ENCODE data around the gene CHD1L. TPM values are rescaled to one million over a fixed set of nuclear protein-coding genes. Genes with fewer than 3 reads are reported as not detected.
A peak's percentile ranks its signal among the peaks of the same experiment; 100 is the strongest.

The CHD1L gene
- total and polyA plus RNA-seq, 2 of the 13 experiments (the other 11 are each of a cell fraction or from before 2014, with no cell fraction given): 74.3 to 111 TPM

DNA sequence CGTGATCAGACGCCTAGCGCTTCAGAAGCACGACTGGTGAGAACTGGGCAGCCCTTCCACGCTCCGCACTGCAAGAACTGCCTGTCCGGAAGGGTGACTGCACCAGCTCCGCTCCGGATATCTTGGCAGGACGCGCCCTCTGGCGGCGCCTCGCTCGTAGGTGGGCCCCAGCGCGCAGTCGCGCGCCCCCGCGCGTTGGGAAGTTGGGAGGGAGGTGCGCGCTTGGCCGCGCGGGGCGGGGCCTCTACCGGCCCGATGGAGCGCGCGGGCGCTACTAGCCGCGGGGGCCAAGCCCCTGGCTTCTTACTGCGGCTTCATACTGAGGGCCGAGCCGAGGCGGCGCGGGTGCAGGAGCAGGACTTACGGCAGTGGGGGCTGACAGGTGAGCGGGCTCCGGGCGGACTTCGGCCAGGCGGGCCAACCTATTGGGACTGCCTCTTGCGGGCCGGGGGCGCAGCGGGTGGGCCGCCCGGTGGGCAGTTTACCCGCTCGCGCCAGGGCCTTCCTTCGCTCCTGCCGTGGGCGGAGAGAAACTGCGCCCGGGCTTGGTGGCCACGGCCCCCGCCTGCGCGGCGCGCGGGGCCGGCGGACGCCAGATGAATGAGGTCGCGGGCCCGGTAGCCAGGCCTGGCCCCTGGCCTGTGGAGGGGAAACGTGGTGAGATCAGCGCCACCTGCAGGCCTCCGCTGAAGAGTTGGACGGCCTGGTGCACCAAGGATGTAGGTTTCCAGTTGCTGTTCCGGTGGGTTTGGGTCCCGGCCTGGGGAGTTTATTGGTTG, at the start of gene CHD1L (continued):
- TF ChIP-seq, protein P1, sequence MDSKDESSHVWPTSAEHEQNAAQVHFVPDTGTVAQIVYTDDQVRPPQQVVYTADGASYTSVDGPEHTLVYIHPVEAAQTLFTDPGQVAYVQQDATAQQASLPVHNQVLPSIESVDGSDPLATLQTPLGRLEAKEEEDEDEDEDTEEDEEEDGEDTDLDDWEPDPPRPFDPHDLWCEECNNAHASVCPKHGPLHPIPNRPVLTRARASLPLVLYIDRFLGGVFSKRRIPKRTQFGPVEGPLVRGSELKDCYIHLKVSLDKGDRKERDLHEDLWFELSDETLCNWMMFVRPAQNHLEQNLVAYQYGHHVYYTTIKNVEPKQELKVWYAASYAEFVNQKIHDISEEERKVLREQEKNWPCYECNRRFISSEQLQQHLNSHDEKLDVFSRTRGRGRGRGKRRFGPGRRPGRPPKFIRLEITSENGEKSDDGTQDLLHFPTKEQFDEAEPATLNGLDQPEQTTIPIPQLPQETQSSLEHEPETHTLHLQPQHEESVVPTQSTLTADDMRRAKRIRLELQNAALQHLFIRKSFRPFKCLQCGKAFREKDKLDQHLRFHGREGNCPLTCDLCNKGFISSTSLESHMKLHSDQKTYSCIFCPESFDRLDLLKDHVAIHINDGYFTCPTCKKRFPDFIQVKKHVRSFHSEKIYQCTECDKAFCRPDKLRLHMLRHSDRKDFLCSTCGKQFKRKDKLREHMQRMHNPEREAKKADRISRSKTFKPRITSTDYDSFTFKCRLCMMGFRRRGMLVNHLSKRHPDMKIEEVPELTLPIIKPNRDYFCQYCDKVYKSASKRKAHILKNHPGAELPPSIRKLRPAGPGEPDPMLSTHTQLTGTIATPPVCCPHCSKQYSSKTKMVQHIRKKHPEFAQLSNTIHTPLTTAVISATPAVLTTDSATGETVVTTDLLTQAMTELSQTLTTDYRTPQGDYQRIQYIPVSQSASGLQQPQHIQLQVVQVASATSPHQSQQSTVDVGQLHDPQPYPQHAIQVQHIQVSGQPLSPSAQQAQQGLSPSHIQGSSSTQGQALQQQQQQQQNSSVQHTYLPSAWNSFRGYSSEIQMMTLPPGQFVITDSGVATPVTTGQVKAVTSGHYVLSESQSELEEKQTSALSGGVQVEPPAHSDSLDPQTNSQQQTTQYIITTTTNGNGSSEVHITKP (CRISPR knock-in tag; IDR thresholded peaks at IDR 0.05; ENCODE audit: low read depth): no peak; the same call in 1 of the 2 replicates
- TF ChIP-seq ZNF589 (CRISPR knock-in tag; conservative IDR thresholded peaks at IDR 0.05): no peak
- TF ChIP-seq, protein P2, sequence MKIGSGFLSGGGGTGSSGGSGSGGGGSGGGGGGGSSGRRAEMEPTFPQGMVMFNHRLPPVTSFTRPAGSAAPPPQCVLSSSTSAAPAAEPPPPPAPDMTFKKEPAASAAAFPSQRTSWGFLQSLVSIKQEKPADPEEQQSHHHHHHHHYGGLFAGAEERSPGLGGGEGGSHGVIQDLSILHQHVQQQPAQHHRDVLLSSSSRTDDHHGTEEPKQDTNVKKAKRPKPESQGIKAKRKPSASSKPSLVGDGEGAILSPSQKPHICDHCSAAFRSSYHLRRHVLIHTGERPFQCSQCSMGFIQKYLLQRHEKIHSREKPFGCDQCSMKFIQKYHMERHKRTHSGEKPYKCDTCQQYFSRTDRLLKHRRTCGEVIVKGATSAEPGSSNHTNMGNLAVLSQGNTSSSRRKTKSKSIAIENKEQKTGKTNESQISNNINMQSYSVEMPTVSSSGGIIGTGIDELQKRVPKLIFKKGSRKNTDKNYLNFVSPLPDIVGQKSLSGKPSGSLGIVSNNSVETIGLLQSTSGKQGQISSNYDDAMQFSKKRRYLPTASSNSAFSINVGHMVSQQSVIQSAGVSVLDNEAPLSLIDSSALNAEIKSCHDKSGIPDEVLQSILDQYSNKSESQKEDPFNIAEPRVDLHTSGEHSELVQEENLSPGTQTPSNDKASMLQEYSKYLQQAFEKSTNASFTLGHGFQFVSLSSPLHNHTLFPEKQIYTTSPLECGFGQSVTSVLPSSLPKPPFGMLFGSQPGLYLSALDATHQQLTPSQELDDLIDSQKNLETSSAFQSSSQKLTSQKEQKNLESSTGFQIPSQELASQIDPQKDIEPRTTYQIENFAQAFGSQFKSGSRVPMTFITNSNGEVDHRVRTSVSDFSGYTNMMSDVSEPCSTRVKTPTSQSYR (CRISPR knock-in tag; IDR thresholded peaks at IDR 0.05; ENCODE audit: borderline replicate concordance): no peak
- TF ChIP-seq ZNF235 (CRISPR knock-in tag; IDR thresholded peaks at IDR 0.05; ENCODE audit: borderline replicate concordance): no peak
- peak; percentile 81 for TF ChIP-seq PHF8 (CRISPR knock-in tag; IDR thresholded peaks at IDR 0.05)
- TF ChIP-seq ZNF839 (CRISPR knock-in tag; IDR thresholded peaks at IDR 0.05; ENCODE audit: borderline replicate concordance): peak; percentile 71; the same call in 1 of the 2 replicates
- TF ChIP-seq, protein P3, sequence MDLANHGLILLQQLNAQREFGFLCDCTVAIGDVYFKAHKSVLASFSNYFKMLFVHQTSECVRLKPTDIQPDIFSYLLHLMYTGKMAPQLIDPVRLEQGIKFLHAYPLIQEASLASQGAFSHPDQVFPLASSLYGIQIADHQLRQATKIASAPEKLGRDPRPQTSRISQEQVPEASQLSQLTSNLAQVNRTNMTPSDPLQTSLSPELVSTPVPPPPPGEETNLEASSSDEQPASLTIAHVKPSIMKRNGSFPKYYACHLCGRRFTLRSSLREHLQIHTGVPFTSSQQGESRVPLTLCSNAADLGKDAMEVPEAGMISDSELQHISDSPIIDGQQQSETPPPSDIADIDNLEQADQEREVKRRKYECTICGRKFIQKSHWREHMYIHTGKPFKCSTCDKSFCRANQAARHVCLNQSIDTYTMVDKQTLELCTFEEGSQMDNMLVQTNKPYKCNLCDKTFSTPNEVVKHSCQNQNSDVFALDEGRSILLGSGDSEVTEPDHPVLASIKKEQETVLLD (CRISPR knock-in tag; IDR thresholded peaks at IDR 0.05; ENCODE audit: low read depth): no peak; the same call in 1 of the 2 replicates
- TF ChIP-seq NAIF1 (CRISPR knock-in tag; IDR thresholded peaks at IDR 0.05; ENCODE audit: borderline replicate concordance): no peak
- peak; percentile 25; the same call in 1 of the 2 replicates for TF ChIP-seq MXD1 (CRISPR knock-in tag; IDR thresholded peaks at IDR 0.05)
- no peak; the same call in 1 of the 2 replicates for TF ChIP-seq ZNF670 (CRISPR knock-in tag; IDR thresholded peaks at IDR 0.05; ENCODE audit: borderline replicate concordance)
- TF ChIP-seq, protein P4, sequence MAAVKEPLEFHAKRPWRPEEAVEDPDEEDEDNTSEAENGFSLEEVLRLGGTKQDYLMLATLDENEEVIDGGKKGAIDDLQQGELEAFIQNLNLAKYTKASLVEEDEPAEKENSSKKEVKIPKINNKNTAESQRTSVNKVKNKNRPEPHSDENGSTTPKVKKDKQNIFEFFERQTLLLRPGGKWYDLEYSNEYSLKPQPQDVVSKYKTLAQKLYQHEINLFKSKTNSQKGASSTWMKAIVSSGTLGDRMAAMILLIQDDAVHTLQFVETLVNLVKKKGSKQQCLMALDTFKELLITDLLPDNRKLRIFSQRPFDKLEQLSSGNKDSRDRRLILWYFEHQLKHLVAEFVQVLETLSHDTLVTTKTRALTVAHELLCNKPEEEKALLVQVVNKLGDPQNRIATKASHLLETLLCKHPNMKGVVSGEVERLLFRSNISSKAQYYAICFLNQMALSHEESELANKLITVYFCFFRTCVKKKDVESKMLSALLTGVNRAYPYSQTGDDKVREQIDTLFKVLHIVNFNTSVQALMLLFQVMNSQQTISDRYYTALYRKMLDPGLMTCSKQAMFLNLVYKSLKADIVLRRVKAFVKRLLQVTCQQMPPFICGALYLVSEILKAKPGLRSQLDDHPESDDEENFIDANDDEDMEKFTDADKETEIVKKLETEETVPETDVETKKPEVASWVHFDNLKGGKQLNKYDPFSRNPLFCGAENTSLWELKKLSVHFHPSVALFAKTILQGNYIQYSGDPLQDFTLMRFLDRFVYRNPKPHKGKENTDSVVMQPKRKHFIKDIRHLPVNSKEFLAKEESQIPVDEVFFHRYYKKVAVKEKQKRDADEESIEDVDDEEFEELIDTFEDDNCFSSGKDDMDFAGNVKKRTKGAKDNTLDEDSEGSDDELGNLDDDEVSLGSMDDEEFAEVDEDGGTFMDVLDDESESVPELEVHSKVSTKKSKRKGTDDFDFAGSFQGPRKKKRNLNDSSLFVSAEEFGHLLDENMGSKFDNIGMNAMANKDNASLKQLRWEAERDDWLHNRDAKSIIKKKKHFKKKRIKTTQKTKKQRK (IDR thresholded peaks at IDR 0.05; ENCODE audit: low read length): no peak
- peak; percentile 79 for TF ChIP-seq GATAD2A (CRISPR knock-in tag; IDR thresholded peaks at IDR 0.05)
- TF ChIP-seq PLRG1 (conservative IDR thresholded peaks at IDR 0.05): no peak
- no peak for TF ChIP-seq TCF7L2 (IDR thresholded peaks at IDR 0.05; ENCODE audit: low read depth, low read length)
- 0 out of 2 replicates have a peak, but pooled peaks have one; percentile 45 for TF ChIP-seq ZNF263 (CRISPR knock-in tag; IDR thresholded peaks at IDR 0.05)
- no peak for TF ChIP-seq NFE2L1 (CRISPR knock-in tag; IDR thresholded peaks at IDR 0.05; ENCODE audit: borderline replicate concordance)
